ENCODE measurements around the gene ABL1. TPM values are rescaled to one million over a fixed set of nuclear protein-coding genes. Genes with fewer than 3 reads are reported as not detected.
"Not testable (repeated sequence)": the region's sequence is repeated elsewhere in the genome, so short reads cannot be mapped to it uniquely, and the experiment has no call there.

Gene ABL1
- total and polyA plus RNA-seq, 10 donors, result 9.7 to 76.7 (median 42.2) TPM

GRCh38 chr9:130789747-130790672, 45.0 kb upstream of the ABL1 start:
- H3K4me1 ChIP-seq, result peaks cover 0 to 11% (median 8%) of the 10 kb centered on the region in 6 donors
- no peak for DNase-seq
- H3K36me3 ChIP-seq, result no peaks in the 10 kb centered on the region
- intact Hi-C loops (cut with DNase I; ENCODE audit: low total_unique reads), result no loop called here
- no peak overlapping the region for H3K4me3 ChIP-seq
- 96 to 98% (median 98%) methylated on average over 7 of the region's 7 CpGs for WGBS, 5 donors
- no peaks in the 10 kb centered on the region for H3K27me3 ChIP-seq (replicated peaks in 1 of 7)
- TF ChIP-seq POLR2AphosphoS5 (IDR thresholded peaks at IDR 0.05) (no peak), POLR2A (IDR thresholded peaks at IDR 0.05) (no peak)
- TF ChIP-seq, protein P1, sequence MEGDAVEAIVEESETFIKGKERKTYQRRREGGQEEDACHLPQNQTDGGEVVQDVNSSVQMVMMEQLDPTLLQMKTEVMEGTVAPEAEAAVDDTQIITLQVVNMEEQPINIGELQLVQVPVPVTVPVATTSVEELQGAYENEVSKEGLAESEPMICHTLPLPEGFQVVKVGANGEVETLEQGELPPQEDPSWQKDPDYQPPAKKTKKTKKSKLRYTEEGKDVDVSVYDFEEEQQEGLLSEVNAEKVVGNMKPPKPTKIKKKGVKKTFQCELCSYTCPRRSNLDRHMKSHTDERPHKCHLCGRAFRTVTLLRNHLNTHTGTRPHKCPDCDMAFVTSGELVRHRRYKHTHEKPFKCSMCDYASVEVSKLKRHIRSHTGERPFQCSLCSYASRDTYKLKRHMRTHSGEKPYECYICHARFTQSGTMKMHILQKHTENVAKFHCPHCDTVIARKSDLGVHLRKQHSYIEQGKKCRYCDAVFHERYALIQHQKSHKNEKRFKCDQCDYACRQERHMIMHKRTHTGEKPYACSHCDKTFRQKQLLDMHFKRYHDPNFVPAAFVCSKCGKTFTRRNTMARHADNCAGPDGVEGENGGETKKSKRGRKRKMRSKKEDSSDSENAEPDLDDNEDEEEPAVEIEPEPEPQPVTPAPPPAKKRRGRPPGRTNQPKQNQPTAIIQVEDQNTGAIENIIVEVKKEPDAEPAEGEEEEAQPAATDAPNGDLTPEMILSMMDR (IDR thresholded peaks at IDR 0.05 in 8 of 11, conservative IDR thresholded peaks at IDR 0.05 in 3 of 11), result no peak
- H3K9me3 ChIP-seq, result peaks cover 0 to 24% (median 17%) of the 10 kb centered on the region in 8 donors
- H3K27ac ChIP-seq, result no peak overlapping the region

DNA sequence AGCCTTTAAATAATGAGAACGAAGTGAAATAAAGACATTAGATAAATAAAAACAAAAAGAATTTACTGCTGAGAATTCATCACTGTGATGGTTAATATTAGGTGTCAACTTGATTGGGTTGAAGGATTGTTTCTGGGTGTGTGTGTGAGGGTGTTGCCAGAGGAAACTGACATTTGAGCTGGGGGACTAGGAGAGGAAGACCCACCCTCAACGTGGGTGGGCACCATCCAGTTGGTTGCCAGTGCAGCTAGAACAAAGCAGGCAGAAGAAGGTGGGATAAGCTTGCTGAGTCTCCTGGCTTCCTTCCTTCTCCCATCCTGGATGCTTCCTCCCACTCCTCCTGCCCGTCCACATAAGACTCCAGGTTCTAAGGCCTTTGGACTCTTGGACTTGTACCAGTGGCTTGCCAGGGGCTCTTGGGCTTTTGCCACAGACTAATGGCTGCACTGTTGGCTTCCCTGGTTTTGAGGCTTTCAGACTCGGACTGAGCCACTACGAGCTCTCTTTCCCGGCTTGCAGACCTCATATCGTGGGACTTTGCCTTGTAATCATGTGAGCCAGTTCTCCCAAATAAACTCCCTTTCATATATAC, 43.7 kb upstream of the ABL1 start:
- 82 to 91% (median 89%) methylated on average over 7 of the region's 7 CpGs for WGBS, 5 donors

GRCh38 chr9:130793589-130793988, 41.5 kb upstream of the ABL1 start:
- intact Hi-C loops (cut with DNase I; ENCODE audit: low total_unique reads), result no loop called here
- 92 to 100% (median 98%) methylated on average over 7 of the region's 7 CpGs for WGBS, 5 donors

More for the DNA sequence above, 43.7 kb upstream of the ABL1 start:
- no peaks in the 10 kb centered on the region for H3K36me3 ChIP-seq
- DNase-seq, result no peak
- no peak overlapping the region for H3K27ac ChIP-seq
- peaks cover 0 to 24% (median 17%) of the 10 kb centered on the region in 8 donors for H3K9me3 ChIP-seq
- peaks cover 0 to 17% (median 16%) of the 10 kb centered on the region in 6 donors for H3K4me1 ChIP-seq
- TF ChIP-seq, protein P1 (IDR thresholded peaks at IDR 0.05 in 8 of 11, conservative IDR thresholded peaks at IDR 0.05 in 3 of 11), result no peak
- TF ChIP-seq POLR2A (IDR thresholded peaks at IDR 0.05) (no peak), POLR2AphosphoS5 (IDR thresholded peaks at IDR 0.05) (no peak)
- intact Hi-C loops (cut with DNase I; ENCODE audit: low total_unique reads), result no loop called here
- no peaks in the 10 kb centered on the region for H3K27me3 ChIP-seq (replicated peaks in 1 of 7)
- no peak overlapping the region for H3K4me3 ChIP-seq

GRCh38 chr9:130794021-130794420, 41.0 kb upstream of the ABL1 start:
- DNase-seq; intact Hi-C loops (cut with DNase I; ENCODE audit: low total_unique reads); H3K4me3 ChIP-seq; H3K27me3 ChIP-seq (replicated peaks in 1 of 7); H3K27ac ChIP-seq; H3K36me3 ChIP-seq: not testable (repeated sequence)
- H3K4me1 ChIP-seq, result peaks cover 0 to 17% (median 15%) of the 10 kb centered on the region in 6 donors
- WGBS, 5 donors, result 64 to 84% (median 69%) methylated on average over 2 of the region's 2 CpGs
- peaks cover 0 to 14% (median 13%) of the 10 kb centered on the region in 8 donors for H3K9me3 ChIP-seq

More at GRCh38 chr9:130793589-130793988, 41.5 kb upstream of the ABL1 start:
- H3K9me3 ChIP-seq, result peaks cover 0 to 18% (median 16%) of the 10 kb centered on the region in 8 donors
- H3K36me3 ChIP-seq, result no peaks in the 10 kb centered on the region
- TF ChIP-seq POLR2A (IDR thresholded peaks at IDR 0.05) (no peak), POLR2AphosphoS5 (IDR thresholded peaks at IDR 0.05) (no peak)
- TF ChIP-seq, protein P1 (IDR thresholded peaks at IDR 0.05 in 8 of 11, conservative IDR thresholded peaks at IDR 0.05 in 3 of 11), result no peak
- H3K4me1 ChIP-seq, result peaks cover 0 to 17% (median 15%) of the 10 kb centered on the region in 6 donors
- no peak overlapping the region for H3K27ac ChIP-seq
- no peaks in the 10 kb centered on the region for H3K27me3 ChIP-seq (replicated peaks in 1 of 7)
- DNase-seq, result no peak
- no peak overlapping the region for H3K4me3 ChIP-seq

DNA sequence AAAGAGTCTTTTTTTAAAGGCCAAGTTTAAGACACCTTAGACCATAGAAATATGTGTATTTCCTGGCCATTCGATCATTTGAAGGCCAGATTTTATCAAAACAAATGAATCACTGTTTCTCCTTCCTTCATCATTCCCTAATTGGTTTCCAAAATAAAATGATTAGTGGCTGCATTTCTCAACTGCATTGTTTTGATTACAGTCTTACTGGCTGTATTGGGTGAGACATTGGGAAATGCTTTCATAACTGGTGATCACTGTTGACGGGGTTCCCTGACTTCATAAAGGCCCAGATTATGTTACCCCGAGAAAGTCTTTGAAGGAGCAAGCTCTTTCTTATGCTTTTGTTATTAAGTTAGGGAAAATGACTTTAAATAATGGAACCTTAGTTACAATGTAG, 40.6 kb upstream of the ABL1 start:
- not testable (repeated sequence) for H3K4me3 ChIP-seq
- peak overlapping the region in 1 of 8 donors; percentile 37 for H3K27ac ChIP-seq
- WGBS, 5 donors, result 72 to 83% (median 77%) methylated on average over 3 of the region's 3 CpGs

More for the DNA sequence above, 40.6 kb upstream of the ABL1 start:
- H3K27me3 ChIP-seq (replicated peaks in 1 of 7); DNase-seq; H3K9me3 ChIP-seq; intact Hi-C loops (cut with DNase I; ENCODE audit: low total_unique reads); H3K36me3 ChIP-seq: not testable (repeated sequence)
- H3K4me1 ChIP-seq, result peaks cover 0 to 17% (median 15%) of the 10 kb centered on the region in 6 donors
